A673 (cell line): ENCODE measurements around the gene HIPK1. TPM values are rescaled to one million over a fixed set of nuclear protein-coding genes. Genes with fewer than 3 reads are reported as not detected.

Experiments
- BruUV-seq: library from RNA; stranded (reverse); fragments of 400-500 nt; replicated peaks from 2 replicates; lab custom pipeline; 2021; lab: Mats Ljungman, UMichigan
- CTCF ChIA-PET: fragments of 300-600 bp; sonication (Branson Sonifier 250); formaldehyde crosslinking; loops from one replicate; lab custom pipeline; 2022; ENCODE audit warnings: antibody characterized with exemption; lab: Charles Lee
- POLR2A ChIA-PET: fragments of 300-600 bp; sonication (Branson Sonifier 250); formaldehyde crosslinking; loops from one replicate; lab custom pipeline; 2022; ENCODE audit warnings: antibody characterized with exemption; ENCODE audit not compliant: low non-redundant PET; lab: Charles Lee
- DNase-seq: peaks from one replicate; pipeline ENCODE4 v3.0.0-alpha.2; 2015; ENCODE audit warnings: low spot score
- H3K27ac ChIP-seq: fragments of 200-600 bp; sonication (generic); 2 replicates; pipeline ENCODE4 v1.5.1; 2016; ENCODE audit warnings: mixed run types, low read depth, mild to moderate bottlenecking, mixed read lengths, antibody characterized with exemption, low read length; ENCODE audit not compliant: poor library complexity, severe bottlenecking
- H3K27me3 ChIP-seq: fragments of 200-600 bp; sonication (generic); replicated peaks from 2 replicates; pipeline ENCODE4 v1.6.1; 2017; ENCODE audit warnings: mixed run types, low read depth, mild to moderate bottlenecking, mixed read lengths, antibody characterized with exemption, low read length; ENCODE audit not compliant: insufficient read depth, poor library complexity
- H3K36me3 ChIP-seq: fragments of 200-600 bp; sonication (generic); 2 replicates; pipeline ENCODE4 v1.6.1; 2016; ENCODE audit warnings: mixed run types, mild to moderate bottlenecking, mixed read lengths, antibody characterized with exemption, low read length; ENCODE audit not compliant: insufficient read depth, poor library complexity, severe bottlenecking
- H3K4me1 ChIP-seq: fragments of 200-600 bp; sonication (generic); 2 replicates; pipeline ENCODE4 v1.6.1; 2017; ENCODE audit warnings: mixed run types, mild to moderate bottlenecking, mixed read lengths, antibody characterized with exemption, low read length; ENCODE audit not compliant: insufficient read depth, poor library complexity, severe bottlenecking
- H3K4me3 ChIP-seq: fragments of 200-600 bp; sonication (generic); 2 replicates; pipeline ENCODE4 v1.5.1; 2016; ENCODE audit warnings: low read depth, mixed run types, mild to moderate bottlenecking, mixed read lengths, low read length; ENCODE audit not compliant: poor library complexity, severe bottlenecking
- H3K9me3 ChIP-seq: fragments of 200-600 bp; sonication (generic); 2 replicates; pipeline ENCODE4 v1.6.1; 2016; ENCODE audit warnings: mixed run types, low read depth, mild to moderate bottlenecking, mixed read lengths, antibody characterized with exemption, low read length; ENCODE audit not compliant: poor library complexity, severe bottlenecking
- EZH2 ChIP-seq: fragments of 200-600 bp; sonication (generic); IDR thresholded peaks from 2 replicates; pipeline ENCODE4 v1.6.1; 2017; ENCODE audit warnings: borderline replicate concordance, low read depth, mild to moderate bottlenecking, mixed read lengths, antibody characterized with exemption, low read length; ENCODE audit not compliant: poor library complexity, severe bottlenecking
- intact Hi-C: fragments of 100-400 bp; cut with micrococcal nuclease; formaldehyde crosslinking; loops from one replicate; pipeline ENCODE4 v1.10.0; 2022; ENCODE audit not compliant: unreplicated experiment
- total RNA-seq: library from RNA; stranded (reverse); gene quantifications from 2 replicates; pipeline ENCODE4 v1.2.3, GENCODE V29; 2021
- TF ChIP-seq, protein P1 (sequence below): fragments of 300-800, 200-600 bp; sonication (generic); conservative IDR thresholded peaks from 2 replicates; pipeline ENCODE4 v1.5.1; 2017; ENCODE audit warnings: low read depth, mild to moderate bottlenecking, antibody characterized with exemption, low read length, moderate library complexity, mixed read lengths

The HIPK1 gene
- total RNA-seq, 1 experiment from 2014 or later, result 81.3 TPM

- ChIA-PET POLR2A (interaction anchor here (0.6 to 0.7 kb wide), 3 partner anchors 66 to 124 kb away, joined by 3 to 4 read pairs (median 3); no protein-coding TSS in a partner anchor), CTCF (no interaction called here)
- TF ChIP-seq, protein P1, sequence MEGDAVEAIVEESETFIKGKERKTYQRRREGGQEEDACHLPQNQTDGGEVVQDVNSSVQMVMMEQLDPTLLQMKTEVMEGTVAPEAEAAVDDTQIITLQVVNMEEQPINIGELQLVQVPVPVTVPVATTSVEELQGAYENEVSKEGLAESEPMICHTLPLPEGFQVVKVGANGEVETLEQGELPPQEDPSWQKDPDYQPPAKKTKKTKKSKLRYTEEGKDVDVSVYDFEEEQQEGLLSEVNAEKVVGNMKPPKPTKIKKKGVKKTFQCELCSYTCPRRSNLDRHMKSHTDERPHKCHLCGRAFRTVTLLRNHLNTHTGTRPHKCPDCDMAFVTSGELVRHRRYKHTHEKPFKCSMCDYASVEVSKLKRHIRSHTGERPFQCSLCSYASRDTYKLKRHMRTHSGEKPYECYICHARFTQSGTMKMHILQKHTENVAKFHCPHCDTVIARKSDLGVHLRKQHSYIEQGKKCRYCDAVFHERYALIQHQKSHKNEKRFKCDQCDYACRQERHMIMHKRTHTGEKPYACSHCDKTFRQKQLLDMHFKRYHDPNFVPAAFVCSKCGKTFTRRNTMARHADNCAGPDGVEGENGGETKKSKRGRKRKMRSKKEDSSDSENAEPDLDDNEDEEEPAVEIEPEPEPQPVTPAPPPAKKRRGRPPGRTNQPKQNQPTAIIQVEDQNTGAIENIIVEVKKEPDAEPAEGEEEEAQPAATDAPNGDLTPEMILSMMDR, result no peak
- no peak for TF ChIP-seq EZH2
- Histone ChIP-seq H3K4me1 (peaks cover 29% of the 10 kb centered on the region), H3K9me3 (no peaks in the 10 kb centered on the region), H3K4me3 (peak overlapping the region; percentile 56), H3K36me3 (peaks cover 24% of the 10 kb centered on the region), H3K27ac (no peak overlapping the region), H3K27me3 (no peaks in the 10 kb centered on the region)
- DNase-seq, result no peak
- intact Hi-C loops, result loop anchor here (10.0 kb wide), 1 partner anchor 91 kb away; no protein-coding TSS in a partner anchor
- BruUV-seq, result no TSS peak
Measured at GRCh38 chr1:113983826-113984225, 54.7 kb downstream of the HIPK1 start.

DNA sequence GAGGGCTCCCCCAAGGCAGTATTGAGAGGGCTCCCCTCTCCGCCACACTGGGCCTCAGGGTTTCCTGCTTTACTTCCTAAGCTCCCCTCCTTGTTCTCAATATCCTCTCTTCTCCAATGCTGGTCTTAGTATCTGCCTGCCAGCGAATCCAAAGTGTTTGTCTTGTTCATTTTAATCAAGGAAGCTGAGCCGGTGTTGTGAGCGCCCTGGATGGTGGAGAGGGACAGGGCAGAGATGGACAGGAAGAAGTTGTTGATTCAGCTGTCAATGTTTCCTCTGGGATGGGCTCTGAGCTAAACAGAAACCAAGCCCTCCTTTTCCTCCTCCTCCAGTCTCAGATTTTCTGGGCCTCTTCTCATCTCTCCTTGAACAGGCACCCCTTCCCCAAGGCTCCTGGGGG, 55.6 kb downstream of the HIPK1 start:
- Histone ChIP-seq H3K4me1 (peaks cover 29% of the 10 kb centered on the region), H3K4me3 (no peak overlapping the region), H3K27me3 (no peaks in the 10 kb centered on the region), H3K36me3 (peaks cover 24% of the 10 kb centered on the region), H3K9me3 (no peaks in the 10 kb centered on the region), H3K27ac (no peak overlapping the region)
- CTCF ChIA-PET, result no interaction called here
- no TSS peak for BruUV-seq
- TF ChIP-seq, protein P1, result no peak
- TF ChIP-seq EZH2, result no peak
- no peak for DNase-seq
- intact Hi-C loops, result loop anchor here (10.0 kb wide), 1 partner anchor 90 kb away; no protein-coding TSS in a partner anchor
- POLR2A ChIA-PET, result interaction anchor here (0.7 kb wide), 1 partner anchor 67 kb away, joined by 4 read pairs; no protein-coding TSS in a partner anchor

DNA sequence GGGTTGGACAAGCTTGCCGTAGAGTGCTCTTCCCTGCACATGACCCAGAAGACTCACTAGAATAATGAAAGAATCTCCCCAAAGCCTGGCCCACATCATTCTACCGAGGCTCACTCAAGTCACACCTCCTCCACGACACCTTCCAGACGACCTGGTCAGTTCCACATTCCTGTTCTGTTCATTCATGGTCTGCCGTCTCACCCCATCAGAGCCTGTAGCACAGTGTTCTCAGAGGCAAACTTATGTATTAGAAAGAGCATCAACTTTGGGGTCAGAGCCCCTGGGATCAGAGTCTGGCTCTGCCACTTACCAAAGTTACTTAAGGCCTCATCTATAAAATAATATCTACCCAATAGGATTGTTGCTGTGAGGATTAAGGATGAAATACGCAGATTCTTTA, 57.7 kb downstream of the HIPK1 start:
- CTCF ChIA-PET, result no interaction called here
- DNase-seq, result no peak
- POLR2A ChIA-PET, result no interaction called here
- H3K27ac ChIP-seq, result no peak overlapping the region
- intact Hi-C loops, result loop anchor here (10.0 kb wide), 1 partner anchor 88 kb away; no protein-coding TSS in a partner anchor
- no TSS peak for BruUV-seq
- TF ChIP-seq, protein P1, result no peak
- no peak for TF ChIP-seq EZH2
- H3K4me1 ChIP-seq, result peaks cover 21% of the 10 kb centered on the region
- H3K4me3 ChIP-seq, result no peak overlapping the region
- no peaks in the 10 kb centered on the region for H3K9me3 ChIP-seq
- H3K27me3 ChIP-seq, result no peaks in the 10 kb centered on the region
- peaks cover 11% of the 10 kb centered on the region for H3K36me3 ChIP-seq
